ENCODE measurements around the gene SYVN1.
A peak's percentile ranks its signal among the peaks of the same experiment; 100 is the strongest.

SYVN1 gene

GRCh38 chr11:65112546-65113360 lies 21.6 kb downstream of the SYVN1 start:
- DNase-seq (ENCODE audit: low read depth): peak; percentile 67

- peak; percentile 92 for DNase-seq (ENCODE audit: low read depth)
Measured at GRCh38 chr11:65111744-65112545, 22.4 kb downstream of the SYVN1 start, which contains the start of gene TM7SF2. Gene TM7SF2, plus strand, starts transcription at chr11:65111872. Its CDS starts 144 bp downstream, at chr11:65112016.

GRCh38 chr11:65111159-65111743 lies 23.1 kb downstream of the SYVN1 start:
- DNase-seq (ENCODE audit: low read depth): no peak

- DNase-seq (ENCODE audit: low read depth): peak; percentile 91
Measured at GRCh38 chr11:65110354-65110861, 23.9 kb downstream of the SYVN1 start.

- DNase-seq (ENCODE audit: low read depth): no peak
Measured at GRCh38 chr11:65109231-65110198, 24.8 kb downstream of the SYVN1 start.

GRCh38 chr11:65108469-65109123 lies 25.7 kb downstream of the SYVN1 start:
- no peak for DNase-seq (ENCODE audit: low read depth)

- DNase-seq (ENCODE audit: low read depth): no peak
Measured at GRCh38 chr11:65107751-65108468, 26.4 kb downstream of the SYVN1 start.

- DNase-seq (ENCODE audit: low read depth): no peak
Measured at GRCh38 chr11:65107078-65107477, 27.2 kb downstream of the SYVN1 start.

- no peak for DNase-seq (ENCODE audit: low read depth)
Measured at GRCh38 chr11:65104628-65105027, 29.7 kb downstream of the SYVN1 start.

- DNase-seq (ENCODE audit: low read depth): no peak
Measured at GRCh38 chr11:65103476-65103875, 30.8 kb downstream of the SYVN1 start.

- DNase-seq (ENCODE audit: low read depth): no peak
Measured at GRCh38 chr11:65102142-65103095, 31.9 kb downstream of the SYVN1 start.

- DNase-seq (ENCODE audit: low read depth): no peak
Measured at GRCh38 chr11:65100674-65101350, 33.5 kb downstream of the SYVN1 start.

GRCh38 chr11:65096926-65097325 lies 37.4 kb downstream of the SYVN1 start:
- no peak for DNase-seq (ENCODE audit: low read depth)

- peak; percentile 72 for DNase-seq (ENCODE audit: low read depth)
Measured at GRCh38 chr11:65095974-65096806, 38.1 kb downstream of the SYVN1 start, which contains the start of gene VPS51. Gene VPS51, plus strand, starts transcription at chr11:65096214. Its CDS starts 37 bp downstream, at chr11:65096251.

GRCh38 chr11:65095427-65095826 lies 38.9 kb downstream of the SYVN1 start:
- DNase-seq (ENCODE audit: low read depth): no peak

- DNase-seq (ENCODE audit: low read depth): no peak
Measured at GRCh38 chr11:65090628-65091027, 43.7 kb downstream of the SYVN1 start.

GRCh38 chr11:65089621-65090020 lies 44.7 kb downstream of the SYVN1 start:
- no peak for DNase-seq (ENCODE audit: low read depth)

Measured in activated T-helper 9 cell treated with anti-CD3 and anti-CD28 coated beads, Interleukin-2, amount 50 U/mL, for 16 hours (primary cell).